AG04450 (cell line): Measurements from ENCODE around the gene TCTN2. TPM values are rescaled to one million over a fixed set of nuclear protein-coding genes. Genes with fewer than 3 reads are reported as not detected.
A peak's percentile ranks its signal among the peaks of the same experiment; 100 is the strongest.

Source experiments
- CTCF ChIA-PET: fragments of 300-600, 350-600 bp; formaldehyde crosslinking; extraction: SDS; loops from one replicate; lab custom pipeline; 2022; ENCODE audit warnings: antibody characterized with exemption, inconsistent platforms; lab: Charles Lee
- POLR2A ChIA-PET: fragments of 350-600 bp; formaldehyde crosslinking; extraction: SDS; loops from one replicate; lab custom pipeline; 2021; ENCODE audit warnings: antibody characterized with exemption, inconsistent platforms; lab: Yijun Ruan, JAX
- DNase-seq: peaks from one replicate; pipeline ENCODE4 v3.0.0-alpha.2; 2011; ENCODE audit warnings: low read depth, low spot score
- H3K27ac ChIP-seq: one replicate; pipeline ENCODE4 v1.5.1; 2012; ENCODE audit warnings: low read depth, low read length, control low read depth
- H3K27me3 ChIP-seq: one replicate; pipeline ENCODE4 v1.6.0; 2012; ENCODE audit warnings: low read length; ENCODE audit not compliant: control insufficient read depth, insufficient read depth
- H3K4me3 ChIP-seq: 2 replicates; pipeline ENCODE4 v1.5.1; 2011; ENCODE audit warnings: mild to moderate bottlenecking, low read depth, low read length, control low read depth
- H3K9me3 ChIP-seq: 2 replicates; pipeline ENCODE4 v1.5.1; 2012; ENCODE audit warnings: low read length; ENCODE audit not compliant: control insufficient read depth, insufficient read depth
- CTCF ChIP-seq: IDR thresholded peaks from 2 replicates; pipeline ENCODE4 v1.5.1; 2011; ENCODE audit warnings: low read depth, low read length, control low read depth, inconsistent platforms
- polyA minus RNA-seq: library from RNA; depleted of rRNA, polyadenylated mRNA; stranded (reverse); fragments of >200 nt; gene quantifications from 2 replicates; pipeline ENCODE4 v1.2.3, GENCODE V29; 2011; rRNA and poly(A)+ RNA removed
- polyA plus RNA-seq: library from polyadenylated mRNA; depleted of rRNA; stranded (reverse); fragments of >200 nt; gene quantifications from 2 replicates; pipeline ENCODE4 v1.2.3, GENCODE V29; 2011; rRNA removed

The TCTN2 gene
- polyA plus RNA-seq (8.6 and 9.1 TPM in 2 replicates), polyA minus RNA-seq (13.3 and 13.8 TPM in 2 replicates)

GRCh38 chr12:123670882-123671728, at the start of gene TCTN2:
Gene TCTN2, plus strand, starts transcription at chr12:123671113. Its CDS starts 128 bp downstream, at chr12:123671241.
- no peak for TF ChIP-seq CTCF
- peak within 1 kb of the TSS; percentile 86 for H3K4me3 ChIP-seq
- H3K9me3 ChIP-seq, result peaks cover 3% of the 10 kb centered on the region; the same call in 1 of the 2 replicates
- peak within 1 kb of the TSS; percentile 31 for H3K27ac ChIP-seq
- POLR2A ChIA-PET, result interaction anchor here (0.6 to 0.7 kb wide), 3 partner anchors 10 to 41 kb away, joined by 4 to 10 read pairs (median 6); partner anchors contain the start of gene ATP6V0A2
- peak; percentile 72 for DNase-seq
- CTCF ChIA-PET, result no interaction called here
- H3K27me3 ChIP-seq, result no peaks in the 10 kb centered on the region

- Histone ChIP-seq H3K9me3 (no peaks in the 10 kb centered on the region), H3K27me3 (no peaks in the 10 kb centered on the region), H3K4me3 (no peak overlapping the region), H3K27ac (no peak overlapping the region)
- no peak for TF ChIP-seq CTCF
- DNase-seq, result no peak
- CTCF ChIA-PET, result interaction anchor here (0.6 kb wide), 1 partner anchor 387 kb away, joined by 8 read pairs; no protein-coding TSS in a partner anchor
- POLR2A ChIA-PET, result interaction anchor here (0.6 kb wide), 1 partner anchor 15 kb away, joined by 3 read pairs; no protein-coding TSS in a partner anchor
Observed at GRCh38 chr12:123621619-123622530, 49.0 kb upstream of the TCTN2 start.

- no peaks in the 10 kb centered on the region; the same call in 1 of the 2 replicates for H3K9me3 ChIP-seq
- H3K27me3 ChIP-seq, result no peaks in the 10 kb centered on the region
- ChIA-PET POLR2A (interaction anchor here (0.8 to 1.0 kb wide), 2 partner anchors 31 to 78 kb away, joined by 4 to 7 read pairs; partner anchors contain the start of genes ATP6V0A2 and DDX55), CTCF (no interaction called here)
- H3K27ac ChIP-seq, result peak within 1 kb of the TSS; percentile 65
- DNase-seq, result peak; percentile 88
- no peak for TF ChIP-seq CTCF
- peak within 1 kb of the TSS; percentile 95 for H3K4me3 ChIP-seq
Observed at GRCh38 chr12:123633379-123634141, 37.4 kb upstream of the TCTN2 start, which contains the start of the genes EIF2B1 and GTF2H3. Gene EIF2B1, minus strand, starts transcription at chr12:123633686. Its CDS starts 129 bp downstream, at chr12:123633557. Gene GTF2H3, plus strand, starts transcription at chr12:123633829. Its CDS starts 31 bp downstream, at chr12:123633860.

GRCh38 chr12:123634142-123634561, 36.8 kb upstream of the TCTN2 start:
- POLR2A ChIA-PET, result interaction anchor here (0.8 to 1.0 kb wide), 2 partner anchors 32 to 78 kb away, joined by 4 to 7 read pairs; partner anchors contain the start of genes ATP6V0A2 and DDX55
- Histone ChIP-seq H3K9me3 (no peaks in the 10 kb centered on the region; the same call in 1 of the 2 replicates), H3K4me3 (peak overlapping the region; percentile 95), H3K27ac (peak overlapping the region; percentile 65), H3K27me3 (no peaks in the 10 kb centered on the region)
- DNase-seq, result no peak
- CTCF ChIA-PET, result no interaction called here
- no peak for TF ChIP-seq CTCF
